ENCODE data around the gene PPP4R1.

PPP4R1 gene

GRCh38 chr18:9597609-9598008 lies 16.8 kb downstream of the PPP4R1 start:
- in situ Hi-C loops (cut with MboI; ENCODE audit: low sequenced_read_pairs, unreplicated experiment), result no loop called here
- TF ChIP-seq CTCF (IDR thresholded peaks at IDR 0.05; ENCODE audit: borderline replicate concordance, control extremely low read depth, extremely low read depth, insufficient read depth, missing control alignments), result no peak
- DNase-seq (ENCODE audit: low spot score), result no peak

DNA sequence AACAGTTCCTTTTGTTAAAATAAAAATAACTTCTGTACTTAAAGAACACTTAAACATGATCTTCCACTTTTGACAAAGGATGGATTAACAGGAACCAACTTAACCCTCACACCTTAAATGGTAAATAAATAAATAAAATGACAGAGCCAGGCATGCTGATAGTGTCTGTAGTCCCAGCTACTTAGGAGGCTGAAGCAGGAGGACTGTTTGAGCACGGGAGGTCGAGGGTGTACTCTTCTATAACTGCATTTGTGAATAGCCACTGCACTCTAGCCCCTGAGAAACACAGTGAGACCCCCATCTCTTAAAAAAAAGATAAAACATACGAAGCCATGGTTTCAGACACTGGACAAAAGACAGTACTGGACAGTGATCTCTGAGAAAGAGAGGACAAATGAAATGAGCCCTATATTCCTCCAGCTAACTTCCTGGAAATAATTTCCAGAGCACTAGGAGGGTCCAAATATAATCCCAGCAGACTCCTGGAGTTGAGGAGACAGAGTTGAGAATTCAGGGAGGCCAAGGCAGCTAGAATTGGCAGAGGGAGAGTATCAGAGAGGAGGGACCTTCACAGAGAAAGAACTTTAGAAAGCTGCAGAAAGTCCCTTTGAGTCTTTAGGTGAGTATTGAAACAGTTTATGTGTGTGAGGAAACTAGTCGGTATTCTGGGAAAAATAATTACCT lies 17.4 kb downstream of the PPP4R1 start:
- in situ Hi-C loops (cut with MboI; ENCODE audit: low sequenced_read_pairs, unreplicated experiment), result no loop called here
- DNase-seq (ENCODE audit: low spot score), result no peak
- TF ChIP-seq CTCF (IDR thresholded peaks at IDR 0.05; ENCODE audit: borderline replicate concordance, control extremely low read depth, extremely low read depth, insufficient read depth, missing control alignments), result no peak

- in situ Hi-C loops (cut with MboI; ENCODE audit: low sequenced_read_pairs, unreplicated experiment), result no loop called here
- no peak for DNase-seq (ENCODE audit: low spot score)
- no peak for TF ChIP-seq CTCF (IDR thresholded peaks at IDR 0.05; ENCODE audit: borderline replicate concordance, control extremely low read depth, extremely low read depth, insufficient read depth, missing control alignments)
Measured at GRCh38 chr18:9596226-9596625, 18.1 kb downstream of the PPP4R1 start.

DNA sequence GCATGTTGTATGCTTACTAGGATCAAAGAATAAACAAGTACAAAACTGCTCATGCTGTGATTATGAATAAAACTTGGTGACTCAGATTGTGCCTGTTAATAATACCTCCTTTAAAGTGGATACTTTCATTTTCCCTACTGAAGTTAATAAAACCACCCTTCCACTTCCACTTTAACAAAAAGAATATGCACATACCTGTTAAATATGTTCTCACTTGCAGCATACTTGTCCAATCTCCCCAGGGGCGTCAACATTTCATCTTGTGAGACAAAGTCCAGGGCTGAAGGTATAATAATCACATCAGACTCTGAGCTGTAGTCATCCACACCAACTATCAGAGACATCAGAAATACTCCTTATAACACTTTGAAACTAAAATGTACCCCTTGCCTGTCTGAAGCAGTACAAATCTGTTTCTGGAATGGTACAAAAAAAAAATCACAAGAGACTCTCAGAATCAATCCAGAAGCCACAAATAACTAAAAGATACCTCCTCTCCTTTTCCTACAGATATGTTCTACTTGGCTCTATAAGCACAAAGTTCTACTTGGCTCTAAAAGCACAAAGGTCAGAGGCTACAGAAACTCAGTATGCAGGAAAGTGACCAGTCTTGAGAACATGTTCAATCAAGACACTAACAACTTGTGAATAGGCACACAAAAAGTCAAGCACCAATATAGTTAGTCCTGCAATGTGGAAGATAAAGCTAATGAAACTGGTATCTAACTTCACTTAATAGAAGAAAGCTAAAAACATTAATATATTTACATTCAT lies 19.3 kb downstream of the PPP4R1 start:
- in situ Hi-C loops (cut with MboI; ENCODE audit: low sequenced_read_pairs, unreplicated experiment), result no loop called here
- TF ChIP-seq CTCF (IDR thresholded peaks at IDR 0.05; ENCODE audit: borderline replicate concordance, control extremely low read depth, extremely low read depth, insufficient read depth, missing control alignments), result no peak
- DNase-seq (ENCODE audit: low spot score), result no peak

GRCh38 chr18:9587924-9588323 lies 26.4 kb downstream of the PPP4R1 start:
- in situ Hi-C loops (cut with MboI; ENCODE audit: low sequenced_read_pairs, unreplicated experiment), result no loop called here
- TF ChIP-seq CTCF (IDR thresholded peaks at IDR 0.05; ENCODE audit: borderline replicate concordance, control extremely low read depth, extremely low read depth, insufficient read depth, missing control alignments), result no peak

DNA sequence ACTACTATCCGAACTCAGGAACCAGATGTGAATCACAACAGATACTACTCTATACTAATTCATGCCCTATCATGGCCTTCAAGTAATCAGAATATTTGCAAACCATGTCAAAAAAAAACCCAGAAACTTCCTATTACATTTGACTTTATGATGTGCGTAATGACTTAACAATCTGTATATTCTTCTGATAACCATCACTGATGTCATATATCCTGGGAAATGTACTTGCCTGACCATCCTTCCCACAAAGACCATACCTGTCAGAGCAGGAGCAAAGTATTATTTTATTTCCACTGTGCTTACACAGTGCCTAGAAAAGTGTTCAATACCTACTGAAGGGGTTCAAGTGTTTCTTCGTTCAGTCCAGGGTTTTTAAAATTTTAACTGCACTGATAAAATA lies 27.5 kb downstream of the PPP4R1 start:
- TF ChIP-seq CTCF (IDR thresholded peaks at IDR 0.05; ENCODE audit: borderline replicate concordance, control extremely low read depth, extremely low read depth, insufficient read depth, missing control alignments), result no peak
- no peak for DNase-seq (ENCODE audit: low spot score)
- in situ Hi-C loops (cut with MboI; ENCODE audit: low sequenced_read_pairs, unreplicated experiment), result no loop called here

More at GRCh38 chr18:9587924-9588323, 26.4 kb downstream of the PPP4R1 start:
- DNase-seq (ENCODE audit: low spot score), result no peak

Data from GM13976 (cell line).